ENCODE measurements around the gene ZFP36. TPM values are rescaled to one million over a fixed set of nuclear protein-coding genes. Genes with fewer than 3 reads are reported as not detected.
A peak's percentile ranks its signal among the peaks of the same experiment; 100 is the strongest.

The ZFP36 gene
- total and polyA plus RNA-seq, 12 donors = 22.8 to 194 (median 51.7) TPM

- Histone ChIP-seq H3K9me3 (no peaks in the 10 kb centered on the region), H3K27me3 (no peaks in the 10 kb centered on the region), H3K27ac (peak overlapping the region; percentile 94 to 100 (median 99)), H3K36me3 (peaks cover 6 to 22% (median 9%) of the 10 kb centered on the region in 9 donors), H3K4me1 (peaks cover 13 to 78% (median 46%) of the 10 kb centered on the region in 9 donors), H3K4me3 (peak overlapping the region in 8 of 10 donors; percentile 67 to 98 (median 90))
- TF ChIP-seq CTCF (IDR thresholded peaks at IDR 0.05) = no peak
- intact Hi-C loops (cut with DNase I) = no loop called here
- DNase-seq (peak in 1 of 2 donors; percentile 9), ATAC-seq (no peak)
- 94% methylated on average over 16 to 17 of the region's 17 CpGs for WGBS, 2 donors
These were observed 1.2 kb upstream of the ZFP36 start for GRCh38 chr19:39405261-39405957.

GRCh38 chr19:39405958-39406655 lies 540 bp upstream of the ZFP36 start:
- no peak for TF ChIP-seq CTCF (IDR thresholded peaks at IDR 0.05)
- peak in 2 of 8 donors; percentile 0 for ATAC-seq
- Histone ChIP-seq H3K27ac (peak overlapping the region; percentile 94 to 100 (median 99)), H3K9me3 (no peaks in the 10 kb centered on the region), H3K4me1 (peaks cover 20 to 78% (median 53%) of the 10 kb centered on the region in 9 donors), H3K27me3 (no peaks in the 10 kb centered on the region), H3K4me3 (peak overlapping the region in 9 of 10 donors; percentile 67 to 98 (median 86)), H3K36me3 (peaks cover 6 to 22% (median 9%) of the 10 kb centered on the region in 9 donors)
- peak in 1 of 2 donors; percentile 89 for DNase-seq
- WGBS, 2 donors = 17 to 18% methylated on average over 22 of the region's 22 CpGs
- intact Hi-C loops (cut with DNase I) = no loop called here

- intact Hi-C loops (cut with DNase I) = no loop called here
- TF ChIP-seq CTCF (IDR thresholded peaks at IDR 0.05) = no peak
- H3K27me3 ChIP-seq = no peaks in the 10 kb centered on the region
- peaks cover 6 to 22% (median 9%) of the 10 kb centered on the region in 9 donors for H3K36me3 ChIP-seq
- no peaks in the 10 kb centered on the region for H3K9me3 ChIP-seq
- no peak for ATAC-seq
- WGBS, 2 donors = 0 to 2% methylated on average over 14 of the region's 14 CpGs
- peak overlapping the region; percentile 94 to 100 (median 99) for H3K27ac ChIP-seq
- no peak for DNase-seq
- H3K4me1 ChIP-seq = peaks cover 16 to 74% (median 47%) of the 10 kb centered on the region in 9 donors
- H3K4me3 ChIP-seq = peak overlapping the region; percentile 67 to 99 (median 90)
These were observed 688 bp downstream of the ZFP36 start for GRCh38 chr19:39407410-39407659.

- ATAC-seq = no peak
- no peaks in the 10 kb centered on the region for H3K27me3 ChIP-seq
- peaks cover 6 to 22% (median 9%) of the 10 kb centered on the region in 9 donors for H3K36me3 ChIP-seq
- H3K27ac ChIP-seq = peak overlapping the region; percentile 94 to 100 (median 99)
- 16 to 20% methylated on average over 40 of the region's 40 CpGs for WGBS, 2 donors
- no peaks in the 10 kb centered on the region for H3K9me3 ChIP-seq
- peak; percentile 37 to 47 for DNase-seq
- peak overlapping the region; percentile 67 to 99 (median 90) for H3K4me3 ChIP-seq
- H3K4me1 ChIP-seq = peaks cover 14 to 69% (median 47%) of the 10 kb centered on the region in 9 donors
- intact Hi-C loops (cut with DNase I) = no loop called here
- TF ChIP-seq CTCF (IDR thresholded peaks at IDR 0.05) = no peak
These were observed 1.2 kb downstream of the ZFP36 start for GRCh38 chr19:39407660-39408391.

Measured in heart right ventricle (tissue), 16 donors.